ENCODE measurements around the gene GATAD2B.

DNA sequence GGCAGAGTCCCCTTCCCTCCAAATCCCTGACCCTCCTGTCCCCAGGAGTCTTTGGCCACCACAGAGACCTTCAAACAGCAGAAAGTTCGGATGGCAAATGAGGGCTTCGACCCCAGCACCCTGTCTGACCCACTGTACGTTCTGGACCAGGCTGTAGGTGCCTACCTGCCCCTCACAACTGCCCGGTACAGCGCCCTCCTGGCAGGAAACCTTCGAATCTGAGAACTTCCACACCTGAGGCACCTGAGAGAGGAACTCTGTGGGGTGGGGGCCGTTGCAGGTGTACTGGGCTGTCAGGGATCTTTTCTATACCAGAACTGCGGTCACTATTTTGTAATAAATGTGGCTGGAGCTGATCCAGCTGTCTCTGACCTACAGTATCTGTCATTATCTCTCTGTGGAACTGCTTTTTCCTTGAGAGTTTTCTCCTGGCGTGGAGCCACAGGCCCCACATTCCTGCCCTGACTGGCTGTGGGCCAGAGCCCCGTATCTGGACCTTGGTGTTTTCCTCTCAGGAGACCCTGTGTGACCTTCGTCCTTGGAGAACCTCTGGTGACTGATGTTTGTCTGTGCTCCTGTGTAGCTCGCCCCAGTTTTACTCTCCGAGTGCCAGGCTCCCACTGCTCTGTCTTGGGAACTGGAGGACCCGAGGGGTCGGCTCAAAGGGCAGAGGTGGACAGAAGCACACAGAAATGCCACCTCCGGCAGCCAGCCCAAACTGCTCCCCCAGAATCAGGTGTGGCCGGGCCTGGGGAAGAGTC is 142.8 kb downstream of the GATAD2B start:
- TF ChIP-seq, protein P1, sequence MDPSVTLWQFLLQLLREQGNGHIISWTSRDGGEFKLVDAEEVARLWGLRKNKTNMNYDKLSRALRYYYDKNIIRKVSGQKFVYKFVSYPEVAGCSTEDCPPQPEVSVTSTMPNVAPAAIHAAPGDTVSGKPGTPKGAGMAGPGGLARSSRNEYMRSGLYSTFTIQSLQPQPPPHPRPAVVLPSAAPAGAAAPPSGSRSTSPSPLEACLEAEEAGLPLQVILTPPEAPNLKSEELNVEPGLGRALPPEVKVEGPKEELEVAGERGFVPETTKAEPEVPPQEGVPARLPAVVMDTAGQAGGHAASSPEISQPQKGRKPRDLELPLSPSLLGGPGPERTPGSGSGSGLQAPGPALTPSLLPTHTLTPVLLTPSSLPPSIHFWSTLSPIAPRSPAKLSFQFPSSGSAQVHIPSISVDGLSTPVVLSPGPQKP (IDR thresholded peaks at IDR 0.05; ENCODE audit: low read depth, low read length): no peak
- no peak for TF ChIP-seq ESRRA (IDR thresholded peaks at IDR 0.05; ENCODE audit: borderline replicate concordance, low read length)
- no peak for TF ChIP-seq SMC3 (IDR thresholded peaks at IDR 0.05)
- TF ChIP-seq, protein P2, sequence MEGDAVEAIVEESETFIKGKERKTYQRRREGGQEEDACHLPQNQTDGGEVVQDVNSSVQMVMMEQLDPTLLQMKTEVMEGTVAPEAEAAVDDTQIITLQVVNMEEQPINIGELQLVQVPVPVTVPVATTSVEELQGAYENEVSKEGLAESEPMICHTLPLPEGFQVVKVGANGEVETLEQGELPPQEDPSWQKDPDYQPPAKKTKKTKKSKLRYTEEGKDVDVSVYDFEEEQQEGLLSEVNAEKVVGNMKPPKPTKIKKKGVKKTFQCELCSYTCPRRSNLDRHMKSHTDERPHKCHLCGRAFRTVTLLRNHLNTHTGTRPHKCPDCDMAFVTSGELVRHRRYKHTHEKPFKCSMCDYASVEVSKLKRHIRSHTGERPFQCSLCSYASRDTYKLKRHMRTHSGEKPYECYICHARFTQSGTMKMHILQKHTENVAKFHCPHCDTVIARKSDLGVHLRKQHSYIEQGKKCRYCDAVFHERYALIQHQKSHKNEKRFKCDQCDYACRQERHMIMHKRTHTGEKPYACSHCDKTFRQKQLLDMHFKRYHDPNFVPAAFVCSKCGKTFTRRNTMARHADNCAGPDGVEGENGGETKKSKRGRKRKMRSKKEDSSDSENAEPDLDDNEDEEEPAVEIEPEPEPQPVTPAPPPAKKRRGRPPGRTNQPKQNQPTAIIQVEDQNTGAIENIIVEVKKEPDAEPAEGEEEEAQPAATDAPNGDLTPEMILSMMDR (IDR thresholded peaks at IDR 0.05): no peak
